Osteoblast (primary cell): Measurements from ENCODE around the gene CCDC9. TPM values are rescaled to one million over a fixed set of nuclear protein-coding genes. Genes with fewer than 3 reads are reported as not detected.
A peak's percentile ranks its signal among the peaks of the same experiment; 100 is the strongest.

Experiments used
- DNase-seq: peaks from one replicate; pipeline ENCODE4 v3.0.0; 2011; ENCODE audit warnings: low spot score, mixed read lengths; ENCODE audit not compliant: insufficient read length; ENCODE audit errors: missing footprints
- H2AFZ ChIP-seq: 2 replicates; pipeline ENCODE4 v1.6.0; 2011; ENCODE audit warnings: mild to moderate bottlenecking, low read length
- H3K27ac ChIP-seq: 2 replicates; pipeline ENCODE4 v1.5.1; 2011; ENCODE audit warnings: mild to moderate bottlenecking, low read depth, low read length, moderate library complexity
- H3K27me3 ChIP-seq: 2 replicates; pipeline ENCODE4 v1.6.0; 2012; ENCODE audit warnings: mild to moderate bottlenecking, control low read depth, inconsistent platforms, low read length, moderate library complexity; ENCODE audit not compliant: insufficient read depth
- H3K36me3 ChIP-seq: 2 replicates; pipeline ENCODE4 v1.5.1; 2011; ENCODE audit warnings: mild to moderate bottlenecking, low read length, control low read depth, moderate library complexity; ENCODE audit not compliant: insufficient read depth
- H3K4me1 ChIP-seq: 2 replicates; pipeline ENCODE4 v1.5.1; 2011; ENCODE audit warnings: mild to moderate bottlenecking, low read length, control low read depth, moderate library complexity; ENCODE audit not compliant: insufficient read depth
- H3K4me2 ChIP-seq: 2 replicates; pipeline ENCODE4 v1.6.0; 2011; ENCODE audit warnings: mild to moderate bottlenecking, low read length; ENCODE audit not compliant: insufficient read depth
- H3K4me3 ChIP-seq: fragments of 200-600 bp; sonication (generic); 3 replicates; pipeline ENCODE4 v1.5.1; 2012; ENCODE audit warnings: mild to moderate bottlenecking, low read length, inconsistent platforms; ENCODE audit not compliant: insufficient read depth
- H3K79me2 ChIP-seq: 2 replicates; pipeline ENCODE4 v1.6.0; 2012; ENCODE audit warnings: mild to moderate bottlenecking, low read length, control low read depth, inconsistent platforms; ENCODE audit not compliant: insufficient read depth
- H3K9me3 ChIP-seq: 2 replicates; pipeline ENCODE4 v1.5.1; 2011; ENCODE audit warnings: low read depth, low read length, control low read depth
- H4K20me1 ChIP-seq: 2 replicates; pipeline ENCODE4 v1.6.0; 2012; ENCODE audit warnings: mild to moderate bottlenecking, low read length, control low read depth; ENCODE audit not compliant: insufficient read depth
- total RNA-seq: library from RNA; depleted of rRNA; stranded (reverse); fragments of >200 nt; gene quantifications from 2 replicates; pipeline ENCODE4 v1.2.3, GENCODE V29; 2012
- TF ChIP-seq, protein P1 (sequence below): IDR thresholded peaks from 2 replicates; pipeline ENCODE4 v1.5.1; 2011; ENCODE audit warnings: mild to moderate bottlenecking, low read depth, low read length, moderate library complexity; ENCODE audit errors: extremely low read depth

The CCDC9 gene
- total RNA-seq, 1 donor, result 7.6 TPM

DNA sequence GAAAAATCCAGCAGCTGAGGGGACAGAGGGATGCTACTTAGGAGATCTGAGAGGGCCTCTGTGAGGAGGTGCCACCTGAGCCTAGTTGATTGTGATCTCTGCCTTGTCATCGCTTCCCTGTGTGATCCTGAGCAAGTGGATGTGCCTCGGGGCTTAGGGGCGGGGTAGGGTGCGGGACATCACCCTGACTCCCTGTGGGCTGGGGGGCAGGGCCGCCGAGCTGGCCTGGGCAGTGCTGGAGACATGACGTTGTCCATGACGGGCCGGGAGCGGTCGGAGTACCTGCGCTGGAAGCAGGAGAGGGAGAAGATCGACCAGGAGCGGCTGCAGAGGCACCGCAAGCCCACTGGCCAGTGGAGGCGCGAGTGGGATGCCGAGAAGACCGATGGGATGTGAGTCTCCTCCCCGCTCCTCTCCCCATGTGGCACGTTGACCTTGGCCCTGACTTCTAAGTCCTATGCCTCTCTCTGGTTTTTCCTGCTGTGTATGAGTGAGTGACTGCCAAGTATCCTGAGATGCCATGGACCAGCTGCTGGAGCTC, 10.1 kb downstream of the CCDC9 start:
- DNase-seq, result peak; percentile 54
- peaks cover 21% of the 10 kb centered on the region for H3K79me2 ChIP-seq
- no peak overlapping the region for H3K4me2 ChIP-seq
- no peak overlapping the region for H3K4me3 ChIP-seq
- TF ChIP-seq, protein P1, sequence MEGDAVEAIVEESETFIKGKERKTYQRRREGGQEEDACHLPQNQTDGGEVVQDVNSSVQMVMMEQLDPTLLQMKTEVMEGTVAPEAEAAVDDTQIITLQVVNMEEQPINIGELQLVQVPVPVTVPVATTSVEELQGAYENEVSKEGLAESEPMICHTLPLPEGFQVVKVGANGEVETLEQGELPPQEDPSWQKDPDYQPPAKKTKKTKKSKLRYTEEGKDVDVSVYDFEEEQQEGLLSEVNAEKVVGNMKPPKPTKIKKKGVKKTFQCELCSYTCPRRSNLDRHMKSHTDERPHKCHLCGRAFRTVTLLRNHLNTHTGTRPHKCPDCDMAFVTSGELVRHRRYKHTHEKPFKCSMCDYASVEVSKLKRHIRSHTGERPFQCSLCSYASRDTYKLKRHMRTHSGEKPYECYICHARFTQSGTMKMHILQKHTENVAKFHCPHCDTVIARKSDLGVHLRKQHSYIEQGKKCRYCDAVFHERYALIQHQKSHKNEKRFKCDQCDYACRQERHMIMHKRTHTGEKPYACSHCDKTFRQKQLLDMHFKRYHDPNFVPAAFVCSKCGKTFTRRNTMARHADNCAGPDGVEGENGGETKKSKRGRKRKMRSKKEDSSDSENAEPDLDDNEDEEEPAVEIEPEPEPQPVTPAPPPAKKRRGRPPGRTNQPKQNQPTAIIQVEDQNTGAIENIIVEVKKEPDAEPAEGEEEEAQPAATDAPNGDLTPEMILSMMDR, result no peak
- H3K4me1 ChIP-seq, result no peaks in the 10 kb centered on the region
- no peak overlapping the region for H3K27ac ChIP-seq
- no peaks in the 10 kb centered on the region for H3K9me3 ChIP-seq
- H2AFZ ChIP-seq, result no peak overlapping the region
- no peaks in the 10 kb centered on the region for H3K27me3 ChIP-seq
- peaks cover 55% of the 10 kb centered on the region for H3K36me3 ChIP-seq
- peaks cover 6% of the 10 kb centered on the region for H4K20me1 ChIP-seq

DNA sequence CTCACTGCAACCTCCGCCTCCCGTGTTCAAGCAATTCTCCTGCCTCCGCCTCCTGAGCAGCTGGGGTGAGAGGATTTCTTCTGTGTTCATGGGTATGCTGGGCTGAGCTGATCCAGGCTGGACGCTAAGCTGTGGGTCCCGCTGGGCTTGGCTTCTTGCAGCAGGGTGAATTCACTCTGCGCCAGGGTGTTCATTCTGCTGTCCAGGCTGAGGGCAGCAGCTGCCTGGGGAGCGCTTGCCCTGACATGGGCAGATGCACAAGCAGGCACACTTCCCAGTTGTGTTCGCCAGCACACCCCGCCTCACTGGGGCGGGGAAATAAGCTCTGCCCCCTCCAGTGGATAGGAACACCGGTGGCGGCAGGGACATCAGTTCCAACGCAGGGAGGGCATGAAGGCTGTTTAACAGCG, 11.0 kb downstream of the CCDC9 start:
- Histone ChIP-seq H3K27ac (no peak overlapping the region), H3K4me2 (no peak overlapping the region), H3K27me3 (no peaks in the 10 kb centered on the region), H3K79me2 (peaks cover 20% of the 10 kb centered on the region), H4K20me1 (peaks cover 6% of the 10 kb centered on the region), H3K9me3 (no peaks in the 10 kb centered on the region), H2AFZ (no peak overlapping the region), H3K4me3 (no peak overlapping the region), H3K36me3 (peaks cover 49% of the 10 kb centered on the region), H3K4me1 (no peaks in the 10 kb centered on the region)
- DNase-seq, result peak; percentile 76
- TF ChIP-seq, protein P1, result no peak

DNA sequence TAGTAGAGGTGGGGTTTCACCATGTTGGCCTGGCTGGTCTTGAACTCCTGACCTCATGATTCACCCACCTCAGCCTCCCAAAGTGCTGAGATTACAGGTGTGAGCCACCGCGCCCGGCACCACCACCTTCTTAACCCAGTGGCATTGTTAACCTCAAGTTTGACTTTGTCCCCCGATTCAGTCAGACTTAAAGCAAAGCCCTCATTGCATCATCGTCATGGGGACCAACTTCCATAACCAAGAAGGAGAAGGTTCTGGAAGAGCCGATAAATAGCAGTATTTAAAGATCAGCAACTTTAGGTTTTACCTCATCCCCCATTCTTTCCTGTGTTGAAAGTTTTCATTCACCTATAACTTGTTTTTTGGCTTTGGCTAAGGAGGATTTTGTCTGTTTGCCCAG, 11.7 kb downstream of the CCDC9 start:
- no peak overlapping the region for H3K4me3 ChIP-seq
- peaks cover 5% of the 10 kb centered on the region for H3K4me1 ChIP-seq
- H3K36me3 ChIP-seq, result peaks cover 42% of the 10 kb centered on the region
- peak; percentile 90 for DNase-seq
- TF ChIP-seq, protein P1, result no peak
- H3K4me2 ChIP-seq, result no peak overlapping the region
- H3K27me3 ChIP-seq, result no peaks in the 10 kb centered on the region
- H3K27ac ChIP-seq, result no peak overlapping the region
- H3K9me3 ChIP-seq, result no peaks in the 10 kb centered on the region
- peaks cover 6% of the 10 kb centered on the region for H4K20me1 ChIP-seq
- no peak overlapping the region for H2AFZ ChIP-seq
- peaks cover 15% of the 10 kb centered on the region for H3K79me2 ChIP-seq

DNA sequence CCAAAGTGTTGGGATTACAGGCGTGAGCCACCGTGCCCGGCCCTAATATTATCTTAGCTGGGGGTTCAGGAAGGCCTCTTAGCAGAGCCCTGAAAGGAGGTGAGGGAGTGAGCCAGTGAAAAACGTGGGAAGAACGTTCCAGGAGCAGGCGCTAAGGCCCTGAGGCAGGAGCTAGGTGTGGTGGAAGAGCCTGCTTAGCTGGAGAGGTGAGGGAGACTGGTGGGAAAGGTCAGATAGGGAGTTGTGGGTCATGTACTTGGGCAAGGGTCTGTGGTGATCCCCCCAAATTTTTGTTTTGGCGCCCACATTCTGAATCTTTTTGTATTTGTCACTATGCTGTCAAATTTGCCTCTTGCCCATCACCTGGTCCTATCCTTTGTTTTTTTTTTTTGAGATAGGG, 13.3 kb downstream of the CCDC9 start:
- Histone ChIP-seq H3K4me1 (peaks cover 14% of the 10 kb centered on the region), H3K4me3 (no peak overlapping the region), H3K27me3 (no peaks in the 10 kb centered on the region), H4K20me1 (peaks cover 6% of the 10 kb centered on the region), H3K9me3 (no peaks in the 10 kb centered on the region), H3K4me2 (no peak overlapping the region), H2AFZ (no peak overlapping the region), H3K79me2 (peaks cover 10% of the 10 kb centered on the region), H3K36me3 (peaks cover 36% of the 10 kb centered on the region), H3K27ac (no peak overlapping the region)
- peak; percentile 61 for DNase-seq
- TF ChIP-seq, protein P1, result no peak
